Measurements from ENCODE around the gene KIAA0319L. TPM values are rescaled to one million over a fixed set of nuclear protein-coding genes. Genes with fewer than 3 reads are reported as not detected.

Gene KIAA0319L
- total RNA-seq, 1 donor from 2014 or later, result 44.9 TPM

- Mint-ChIP-seq H3K27me3 (ENCODE audit: unreplicated experiment) (no peaks in the 10 kb centered on the region), H3K27ac (ENCODE audit: unreplicated experiment) (no peak overlapping the region), H3K9me3 (ENCODE audit: unreplicated experiment) (no peaks in the 10 kb centered on the region), H3K36me3 (ENCODE audit: unreplicated experiment) (peaks cover 39% of the 10 kb centered on the region), H3K4me3 (ENCODE audit: unreplicated experiment) (no peak overlapping the region), H3K4me1 (ENCODE audit: unreplicated experiment) (peaks cover 17% of the 10 kb centered on the region)
- TF ChIP-seq CTCF (IDR thresholded peaks at IDR 0.05), result no peak
- DNase-seq (ENCODE audit: extremely low spot score, unreplicated experiment), result no peak
These were observed 43.4 kb upstream of the KIAA0319L start for GRCh38 chr1:35600593-35600992.

GRCh38 chr1:35599411-35599810 lies 42.2 kb upstream of the KIAA0319L start:
- Mint-ChIP-seq H3K36me3 (ENCODE audit: unreplicated experiment) (peaks cover 32% of the 10 kb centered on the region), H3K27ac (ENCODE audit: unreplicated experiment) (peak overlapping the region; percentile 31), H3K4me1 (ENCODE audit: unreplicated experiment) (peaks cover 11% of the 10 kb centered on the region), H3K4me3 (ENCODE audit: unreplicated experiment) (no peak overlapping the region), H3K9me3 (ENCODE audit: unreplicated experiment) (no peaks in the 10 kb centered on the region), H3K27me3 (ENCODE audit: unreplicated experiment) (no peaks in the 10 kb centered on the region)
- DNase-seq (ENCODE audit: extremely low spot score, unreplicated experiment), result no peak
- no peak for TF ChIP-seq CTCF (IDR thresholded peaks at IDR 0.05)

- no peak for DNase-seq (ENCODE audit: extremely low spot score, unreplicated experiment)
- Mint-ChIP-seq H3K27ac (ENCODE audit: unreplicated experiment) (peak overlapping the region; percentile 31), H3K4me1 (ENCODE audit: unreplicated experiment) (peaks cover 11% of the 10 kb centered on the region), H3K27me3 (ENCODE audit: unreplicated experiment) (no peaks in the 10 kb centered on the region), H3K9me3 (ENCODE audit: unreplicated experiment) (no peaks in the 10 kb centered on the region), H3K4me3 (ENCODE audit: unreplicated experiment) (no peak overlapping the region), H3K36me3 (ENCODE audit: unreplicated experiment) (peaks cover 28% of the 10 kb centered on the region)
- TF ChIP-seq CTCF (IDR thresholded peaks at IDR 0.05), result no peak
These were observed 41.7 kb upstream of the KIAA0319L start for GRCh38 chr1:35598895-35599294.

GRCh38 chr1:35597870-35598269 lies 40.7 kb upstream of the KIAA0319L start:
- Mint-ChIP-seq H3K9me3 (ENCODE audit: unreplicated experiment) (no peaks in the 10 kb centered on the region), H3K27me3 (ENCODE audit: unreplicated experiment) (no peaks in the 10 kb centered on the region), H3K4me1 (ENCODE audit: unreplicated experiment) (peaks cover 11% of the 10 kb centered on the region), H3K36me3 (ENCODE audit: unreplicated experiment) (peaks cover 21% of the 10 kb centered on the region), H3K27ac (ENCODE audit: unreplicated experiment) (no peak overlapping the region), H3K4me3 (ENCODE audit: unreplicated experiment) (no peak overlapping the region)
- no peak for TF ChIP-seq CTCF (IDR thresholded peaks at IDR 0.05)
- no peak for DNase-seq (ENCODE audit: extremely low spot score, unreplicated experiment)

- no peak for TF ChIP-seq CTCF (IDR thresholded peaks at IDR 0.05)
These were observed 38.5 kb upstream of the KIAA0319L start for GRCh38 chr1:35595684-35596083.

More at GRCh38 chr1:35595684-35596083, 38.5 kb upstream of the KIAA0319L start:
- Mint-ChIP-seq H3K27me3 (ENCODE audit: unreplicated experiment) (no peaks in the 10 kb centered on the region), H3K4me3 (ENCODE audit: unreplicated experiment) (no peak overlapping the region), H3K9me3 (ENCODE audit: unreplicated experiment) (no peaks in the 10 kb centered on the region), H3K36me3 (ENCODE audit: unreplicated experiment) (peaks cover 18% of the 10 kb centered on the region), H3K27ac (ENCODE audit: unreplicated experiment) (no peak overlapping the region), H3K4me1 (ENCODE audit: unreplicated experiment) (peaks cover 11% of the 10 kb centered on the region)
- DNase-seq (ENCODE audit: extremely low spot score, unreplicated experiment), result peak; percentile 57

Measured in osteocyte (in vitro differentiated cells).